GM12865 (cell line): Measurements from ENCODE around the gene ASTL.

Experiments
- DNase-seq: peaks from one replicate; pipeline ENCODE4 v3.0.0; 2010; ENCODE audit warnings: low read depth
- H3K4me3 ChIP-seq: 2 replicates; pipeline ENCODE4 v1.5.1; 2011; ENCODE audit warnings: mild to moderate bottlenecking, low read depth, low read length, control low read depth
- TF ChIP-seq, protein P1 (sequence below): IDR thresholded peaks from 2 replicates; pipeline ENCODE4 v1.5.1; 2011; ENCODE audit warnings: low read length, control low read depth, low read depth, inconsistent platforms; ENCODE audit not compliant: insufficient read depth; ENCODE audit errors: missing control alignments

ASTL gene

DNA sequence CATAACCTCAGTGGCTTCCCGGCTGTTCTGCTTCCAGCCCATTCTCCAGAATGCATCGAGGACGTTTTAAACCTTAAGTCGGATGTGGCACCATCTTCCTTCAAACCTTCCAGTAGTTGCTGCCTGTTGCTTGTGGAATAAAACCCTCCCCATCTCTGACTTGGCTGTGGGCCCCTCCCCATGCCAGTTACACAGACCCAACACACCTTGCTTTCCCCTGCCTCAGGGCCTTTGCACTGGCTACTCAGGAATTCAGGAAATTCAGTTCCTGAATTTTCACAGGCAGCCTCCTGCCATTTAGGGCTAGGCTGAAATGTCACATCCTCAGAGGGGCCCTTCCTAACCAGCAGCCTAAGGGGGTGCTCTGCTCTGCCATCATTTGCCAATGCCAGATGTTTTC lies 16.9 kb downstream of the ASTL start:
- TF ChIP-seq, protein P1, sequence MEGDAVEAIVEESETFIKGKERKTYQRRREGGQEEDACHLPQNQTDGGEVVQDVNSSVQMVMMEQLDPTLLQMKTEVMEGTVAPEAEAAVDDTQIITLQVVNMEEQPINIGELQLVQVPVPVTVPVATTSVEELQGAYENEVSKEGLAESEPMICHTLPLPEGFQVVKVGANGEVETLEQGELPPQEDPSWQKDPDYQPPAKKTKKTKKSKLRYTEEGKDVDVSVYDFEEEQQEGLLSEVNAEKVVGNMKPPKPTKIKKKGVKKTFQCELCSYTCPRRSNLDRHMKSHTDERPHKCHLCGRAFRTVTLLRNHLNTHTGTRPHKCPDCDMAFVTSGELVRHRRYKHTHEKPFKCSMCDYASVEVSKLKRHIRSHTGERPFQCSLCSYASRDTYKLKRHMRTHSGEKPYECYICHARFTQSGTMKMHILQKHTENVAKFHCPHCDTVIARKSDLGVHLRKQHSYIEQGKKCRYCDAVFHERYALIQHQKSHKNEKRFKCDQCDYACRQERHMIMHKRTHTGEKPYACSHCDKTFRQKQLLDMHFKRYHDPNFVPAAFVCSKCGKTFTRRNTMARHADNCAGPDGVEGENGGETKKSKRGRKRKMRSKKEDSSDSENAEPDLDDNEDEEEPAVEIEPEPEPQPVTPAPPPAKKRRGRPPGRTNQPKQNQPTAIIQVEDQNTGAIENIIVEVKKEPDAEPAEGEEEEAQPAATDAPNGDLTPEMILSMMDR: no peak
- DNase-seq: no peak
- H3K4me3 ChIP-seq: no peak overlapping the region

- DNase-seq: no peak
- TF ChIP-seq, protein P1: no peak
- no peak overlapping the region for H3K4me3 ChIP-seq
Observed at GRCh38 chr2:96120991-96121390, 17.3 kb downstream of the ASTL start.

- DNase-seq: no peak
- TF ChIP-seq, protein P1: no peak
Observed at GRCh38 chr2:96120091-96120720, 18.1 kb downstream of the ASTL start.

GRCh38 chr2:96119389-96119751 lies 18.9 kb downstream of the ASTL start:
- no peak for DNase-seq
- H3K4me3 ChIP-seq: no peak overlapping the region
- TF ChIP-seq, protein P1: no peak

More at GRCh38 chr2:96120091-96120720, 18.1 kb downstream of the ASTL start:
- H3K4me3 ChIP-seq: no peak overlapping the region

- DNase-seq: no peak
- TF ChIP-seq, protein P1: no peak
- H3K4me3 ChIP-seq: no peak overlapping the region
Observed at GRCh38 chr2:96118698-96119388, 19.5 kb downstream of the ASTL start.

GRCh38 chr2:96117701-96118588 lies 20.4 kb downstream of the ASTL start:
- no peak overlapping the region for H3K4me3 ChIP-seq
- TF ChIP-seq, protein P1: peak; percentile 21
- DNase-seq: no peak
